ENCODE results near the gene GRIA4. TPM values are rescaled to one million over a fixed set of nuclear protein-coding genes. Genes with fewer than 3 reads are reported as not detected.
"Not testable (repeated sequence)": the region's sequence is repeated elsewhere in the genome, so short reads cannot be mapped to it uniquely, and the experiment has no call there.

GRIA4 gene
- total RNA-seq, 1 experiment from 2014 or later: not detected

DNA sequence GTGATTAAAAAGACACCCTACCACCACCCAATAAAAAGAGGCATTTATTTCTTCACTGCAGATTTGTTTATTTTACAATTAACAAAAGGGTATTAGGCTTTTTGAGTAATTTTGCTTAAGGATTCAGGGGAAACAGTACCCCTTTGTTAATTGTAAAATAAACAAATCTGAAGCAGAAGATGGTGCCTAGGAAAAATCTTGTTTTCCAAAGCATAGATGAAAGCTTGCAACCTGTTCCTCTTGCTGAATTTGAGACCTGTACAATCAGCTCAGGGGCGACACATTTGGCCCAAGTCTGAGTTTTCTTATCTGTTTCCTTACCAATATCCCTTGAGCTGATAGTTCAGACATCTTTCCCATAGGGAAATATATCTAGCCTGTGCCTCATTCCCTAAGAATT lies 171.9 kb downstream of the GRIA4 start:
- DNase-seq (ENCODE audit: extremely low read depth, low read depth): no peak

DNA sequence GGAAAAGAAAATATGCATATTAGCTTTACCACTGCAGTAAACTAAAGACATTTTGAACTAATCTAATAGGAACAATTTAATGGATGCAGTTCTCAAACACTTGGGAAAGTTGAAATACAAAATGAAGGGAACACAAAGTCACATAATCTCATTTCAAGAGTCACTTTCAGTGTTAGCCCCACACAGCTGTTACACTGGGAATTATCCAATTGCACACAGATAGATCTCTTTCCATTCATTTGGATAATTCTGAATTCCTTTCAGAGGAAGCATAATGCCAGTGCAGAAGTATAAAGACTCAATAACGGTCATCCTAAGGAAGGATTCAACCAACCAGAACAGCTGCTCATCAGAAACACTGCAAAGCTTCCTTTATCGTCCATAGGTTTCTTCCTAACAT lies 173.3 kb downstream of the GRIA4 start:
- no peak for DNase-seq (ENCODE audit: extremely low read depth, low read depth)

DNA sequence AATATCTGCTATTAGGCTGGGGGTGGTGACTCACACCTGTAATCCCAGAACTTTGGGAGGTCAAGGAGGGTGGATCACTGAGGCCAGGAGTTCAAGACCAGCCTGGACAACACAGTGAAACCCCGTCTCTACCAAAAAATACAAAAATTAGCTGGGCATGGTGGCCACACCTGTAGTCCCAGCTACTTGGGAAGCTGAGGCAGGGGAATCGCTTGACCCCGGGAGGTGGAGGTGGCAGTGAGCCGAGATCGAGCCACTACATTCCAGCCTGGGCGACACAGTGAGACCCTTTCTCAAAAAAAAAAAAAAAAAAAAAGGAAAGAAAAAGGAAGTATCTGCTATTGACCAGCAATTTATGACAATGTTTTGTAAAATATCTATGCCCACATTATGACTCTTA lies 176.0 kb downstream of the GRIA4 start:
- not testable (repeated sequence) for DNase-seq (ENCODE audit: extremely low read depth, low read depth)

DNA sequence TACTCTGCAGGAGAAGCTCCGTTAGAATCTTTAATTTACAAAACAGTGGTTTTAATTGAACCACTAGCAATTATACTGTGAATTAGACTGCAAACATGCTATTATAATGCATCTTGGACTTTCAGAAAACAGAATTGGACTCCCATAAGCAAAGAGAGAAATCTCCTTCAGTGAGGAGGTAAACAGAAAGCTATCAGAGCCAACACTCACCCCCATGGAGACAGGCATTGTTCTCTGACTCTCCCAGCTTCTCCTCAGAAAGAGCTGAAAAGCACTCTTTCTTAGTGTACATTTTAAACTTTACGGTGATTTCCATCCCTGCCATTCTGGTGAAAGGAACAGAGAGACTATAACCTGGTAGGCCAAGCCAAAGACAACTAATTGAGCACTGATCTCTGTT lies 176.9 kb downstream of the GRIA4 start:
- DNase-seq (ENCODE audit: extremely low read depth, low read depth): no peak

DNA sequence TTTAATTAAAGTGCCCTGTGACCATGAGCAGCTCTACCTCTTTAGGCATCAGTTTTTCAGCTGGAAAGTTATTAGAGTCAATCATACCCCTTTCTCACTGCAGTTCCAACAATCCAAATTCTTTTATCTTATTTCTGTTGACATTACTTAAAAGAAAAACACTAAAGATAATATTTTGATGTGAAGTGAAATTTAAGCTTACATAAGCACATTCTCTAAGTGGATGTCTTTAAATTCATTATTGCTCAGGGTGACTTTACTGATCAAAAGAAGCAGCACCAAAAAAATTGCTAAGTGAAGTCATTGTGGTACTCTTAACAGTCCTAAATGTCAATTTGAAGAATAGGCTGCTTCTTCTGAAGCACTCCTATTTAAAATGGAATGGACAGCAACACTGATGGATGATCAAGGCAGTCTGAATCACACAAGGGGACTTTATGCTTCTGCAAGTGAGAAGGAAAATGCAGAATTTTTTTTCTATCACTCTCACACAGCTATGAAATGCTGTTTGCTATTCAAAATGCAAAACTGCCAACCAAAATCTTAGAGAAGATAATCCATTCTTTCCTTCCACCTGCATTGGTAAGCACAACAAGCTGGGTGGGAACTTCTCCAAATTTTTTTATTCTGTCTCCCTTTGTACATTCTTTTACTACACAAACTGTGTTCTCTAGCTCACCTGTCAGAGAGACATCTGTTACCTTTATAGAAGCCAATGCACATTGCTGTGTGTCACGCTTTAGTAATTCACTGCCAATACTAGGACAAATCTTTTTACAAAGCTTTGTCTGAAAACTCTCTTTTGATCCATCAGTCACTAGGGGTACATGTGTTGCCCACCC lies 179.9 kb downstream of the GRIA4 start:
- no peak for DNase-seq (ENCODE audit: extremely low read depth, low read depth)

DNA sequence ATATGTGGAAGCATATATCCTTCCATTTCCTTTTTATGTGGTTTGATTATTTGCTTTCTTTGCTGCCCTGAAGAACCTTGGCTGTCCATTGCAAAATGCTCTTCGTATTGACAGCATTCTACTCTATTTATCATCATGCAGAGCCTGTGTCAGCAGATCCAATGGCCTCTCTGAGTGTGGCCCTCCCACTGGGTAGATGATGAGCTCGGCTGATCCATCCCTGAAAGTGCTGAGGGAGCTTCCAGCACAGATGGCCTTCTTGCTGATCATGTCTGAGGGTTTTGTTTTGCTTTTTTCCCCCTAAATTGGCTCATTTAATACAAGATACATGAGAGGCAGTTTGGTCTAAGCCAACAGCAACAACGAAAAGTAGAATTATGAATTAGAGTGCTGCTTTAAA lies 181.0 kb downstream of the GRIA4 start:
- no peak for DNase-seq (ENCODE audit: extremely low read depth, low read depth)

DNA sequence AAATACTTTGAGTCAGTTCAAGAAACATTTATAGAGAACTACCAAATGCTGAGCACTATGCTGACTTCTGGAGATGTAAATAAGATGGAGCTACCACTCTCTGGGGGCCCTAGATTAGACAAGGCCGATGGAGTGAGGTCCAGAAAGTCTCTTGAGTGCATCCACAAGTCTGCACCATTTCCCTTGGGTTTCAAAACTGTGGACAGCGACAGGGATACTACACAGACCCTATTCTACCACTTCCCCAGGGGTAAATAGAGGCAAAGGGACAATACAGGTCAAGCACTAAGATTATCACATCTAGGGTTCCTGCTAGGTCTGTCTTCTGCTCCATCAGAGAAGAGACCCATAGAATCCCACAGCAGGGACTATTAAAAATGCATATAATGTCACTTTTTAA lies 183.2 kb downstream of the GRIA4 start:
- DNase-seq (ENCODE audit: extremely low read depth, low read depth): no peak

DNA sequence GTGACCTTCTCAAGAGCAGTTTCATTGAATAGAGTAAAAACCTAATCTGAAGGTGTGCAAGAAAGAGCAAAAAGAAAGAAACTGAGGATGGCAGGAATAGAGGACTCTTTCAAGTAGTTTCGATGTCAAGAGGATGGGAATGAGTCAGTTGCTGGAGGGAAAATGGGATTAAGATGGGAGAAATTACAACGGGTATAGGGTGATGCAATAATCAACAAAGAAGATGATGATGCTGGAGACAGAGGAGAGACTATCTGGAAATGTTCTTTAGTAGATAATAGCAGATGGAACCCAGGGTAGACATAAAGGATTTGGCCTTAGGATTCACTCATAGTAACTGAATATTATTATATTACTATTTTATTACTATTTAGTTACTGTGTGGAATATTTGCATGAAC lies 189.4 kb downstream of the GRIA4 start:
- DNase-seq (ENCODE audit: extremely low read depth, low read depth): no peak

DNA sequence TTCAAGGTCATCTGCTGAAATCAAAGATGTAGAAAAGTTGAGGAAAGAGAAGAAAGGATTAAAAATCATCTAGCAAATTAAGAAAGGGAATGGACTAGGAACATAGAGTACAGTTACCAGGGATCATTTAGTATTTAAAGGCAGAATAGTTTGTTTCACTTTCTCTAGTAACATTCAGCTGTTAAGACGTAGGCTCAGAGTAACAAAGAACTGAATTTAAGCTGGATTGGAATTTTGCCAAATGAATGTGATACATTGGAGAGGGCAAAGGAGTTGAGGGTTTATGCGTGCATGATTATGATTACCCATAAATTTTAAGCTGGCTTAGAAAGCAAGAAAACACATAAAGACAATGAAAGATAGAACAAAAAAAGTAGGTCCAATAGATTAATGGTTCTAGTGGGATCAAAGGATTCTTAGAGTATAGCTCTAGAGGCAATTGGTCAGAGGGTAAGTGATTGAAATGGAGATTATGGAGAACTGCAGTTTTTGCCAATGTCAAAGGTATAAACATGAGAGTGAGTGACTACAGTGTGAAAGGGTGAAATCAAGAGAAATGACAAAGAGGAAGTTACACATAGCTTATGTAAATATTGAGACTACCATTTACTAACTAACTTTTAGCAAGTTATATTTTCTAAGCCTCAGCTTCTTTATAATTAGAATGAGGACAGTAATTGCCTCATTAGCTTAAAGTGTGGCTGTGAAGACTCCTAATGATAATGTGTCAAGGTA lies 190.0 kb downstream of the GRIA4 start:
- no peak for DNase-seq (ENCODE audit: extremely low read depth, low read depth)

DNA sequence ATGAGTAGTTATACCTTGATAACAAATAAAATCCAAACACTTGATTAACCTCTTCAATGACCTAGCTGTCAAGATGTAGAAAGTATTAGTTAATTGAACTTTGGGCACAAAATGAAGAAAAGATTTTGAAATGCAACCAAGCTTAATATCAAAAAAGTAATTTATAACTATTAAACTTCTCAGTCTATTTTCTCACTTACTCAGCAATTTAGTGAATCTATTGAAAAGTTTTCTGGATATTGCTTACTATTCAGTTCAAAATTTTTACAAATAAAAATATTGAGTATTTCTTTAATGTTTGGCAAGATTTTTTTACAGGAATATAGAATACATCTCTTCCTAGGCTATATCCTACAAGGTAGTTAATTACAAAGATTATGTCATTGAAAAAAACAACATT lies 192.5 kb downstream of the GRIA4 start:
- no peak for DNase-seq (ENCODE audit: extremely low read depth, low read depth)

DNA sequence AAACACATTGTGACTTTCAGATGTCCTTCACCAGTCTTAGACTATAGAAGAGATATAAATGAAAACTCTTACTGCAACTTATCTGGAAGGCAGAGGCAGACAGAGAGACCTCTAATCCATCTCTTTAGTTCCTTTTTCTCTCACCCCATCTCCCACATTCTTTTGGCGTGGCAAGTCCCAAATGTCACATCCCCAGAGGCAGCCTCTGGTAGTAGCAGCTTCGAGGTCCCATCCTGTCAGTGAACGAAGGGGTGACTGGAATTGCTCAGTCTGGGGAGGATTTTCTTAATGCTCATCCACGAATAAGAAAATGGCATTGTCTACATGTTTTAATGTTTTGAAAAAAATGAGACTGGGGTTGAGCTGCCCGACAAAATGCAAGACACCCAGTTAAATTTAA lies 201.4 kb downstream of the GRIA4 start:
- DNase-seq (ENCODE audit: extremely low read depth, low read depth): no peak

DNA sequence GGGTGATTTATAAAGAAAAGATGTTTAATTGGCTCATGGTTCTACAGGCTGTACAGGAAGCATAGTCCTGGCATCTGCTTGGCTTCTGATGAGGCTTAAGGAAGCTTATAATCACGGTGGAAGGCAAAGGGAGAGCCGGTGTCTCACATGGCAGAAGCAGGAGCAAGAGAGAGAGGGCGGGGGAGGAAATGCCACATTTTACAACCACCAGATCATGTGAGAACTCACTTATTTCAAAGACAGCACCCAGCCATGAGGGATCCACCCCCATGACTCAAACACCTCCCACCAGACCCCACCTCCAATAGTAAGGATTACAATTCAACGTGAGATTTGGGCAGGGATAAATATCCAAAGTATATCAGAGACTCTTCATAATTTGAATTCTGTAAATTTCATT lies 211.5 kb downstream of the GRIA4 start:
- no peak for DNase-seq (ENCODE audit: extremely low read depth, low read depth)

DNA sequence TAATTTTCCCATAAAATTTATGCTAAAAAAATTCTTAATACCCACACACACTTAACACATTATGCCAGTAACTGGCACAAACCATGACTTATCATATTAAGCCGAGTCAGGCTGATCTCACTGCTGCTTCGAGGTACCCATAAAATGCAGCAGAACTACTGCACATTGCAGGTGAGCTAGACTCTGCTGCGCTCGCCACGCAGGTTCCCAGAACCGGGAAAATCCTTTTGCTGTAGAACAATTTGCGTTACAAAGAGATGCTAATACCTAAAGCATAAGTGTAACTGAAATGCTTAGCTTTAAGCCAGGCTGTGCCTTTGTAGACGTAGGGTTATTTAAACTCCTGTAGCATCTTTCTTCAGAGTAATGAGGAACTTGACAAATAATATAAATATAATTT lies 211.9 kb downstream of the GRIA4 start:
- DNase-seq (ENCODE audit: extremely low read depth, low read depth): no peak

DNA sequence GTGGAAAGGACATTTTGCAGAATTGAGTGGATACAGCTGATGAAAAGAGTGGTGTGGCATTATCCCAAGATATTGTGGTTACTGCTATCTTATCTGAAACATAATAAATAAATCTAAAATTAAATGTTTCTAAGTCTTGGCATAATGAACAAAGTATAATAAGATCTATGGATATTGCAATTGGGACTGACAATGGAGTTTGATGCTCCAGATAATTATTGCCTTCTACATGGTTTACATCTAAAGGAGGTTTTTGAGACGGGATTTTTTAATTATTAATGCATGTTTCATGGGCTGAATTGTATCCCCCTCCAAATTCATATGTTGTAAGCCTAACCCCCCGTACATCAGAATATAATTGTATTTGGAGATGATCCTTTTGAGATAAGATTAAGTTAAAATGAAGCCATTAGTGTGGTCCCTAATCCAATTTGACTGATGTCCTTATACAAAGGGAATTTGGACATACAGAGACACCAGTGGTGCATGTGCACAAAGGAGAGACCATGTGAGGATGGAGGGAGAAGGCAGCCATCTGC lies 213.7 kb downstream of the GRIA4 start:
- DNase-seq (ENCODE audit: extremely low read depth, low read depth): no peak

DNA sequence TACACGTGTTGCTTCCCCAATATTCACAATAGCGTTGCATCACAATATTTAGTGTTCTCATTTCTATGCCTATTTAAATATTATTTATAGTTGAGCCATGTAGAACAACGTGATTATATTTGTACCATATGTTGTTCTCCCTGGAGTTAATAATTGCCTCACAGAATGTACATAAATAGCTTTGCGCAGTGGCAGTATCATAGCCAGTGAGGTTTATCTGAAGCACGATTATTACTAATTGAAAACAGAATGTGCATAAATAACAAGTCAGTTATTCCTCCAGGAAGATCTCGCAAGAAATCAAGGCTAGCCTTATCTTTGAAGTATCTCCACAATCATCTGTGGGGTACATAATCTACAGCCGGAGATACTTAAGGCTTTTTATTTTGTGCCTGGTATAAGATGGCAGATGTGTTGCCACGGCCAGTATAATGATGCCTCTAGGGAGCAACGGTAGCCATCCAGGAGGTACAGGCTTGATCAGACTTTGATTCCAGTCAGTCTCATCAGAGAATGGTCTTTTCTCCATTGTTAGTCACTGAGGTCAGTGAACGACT lies 214.7 kb downstream of the GRIA4 start:
- DNase-seq (ENCODE audit: extremely low read depth, low read depth): no peak

DNA sequence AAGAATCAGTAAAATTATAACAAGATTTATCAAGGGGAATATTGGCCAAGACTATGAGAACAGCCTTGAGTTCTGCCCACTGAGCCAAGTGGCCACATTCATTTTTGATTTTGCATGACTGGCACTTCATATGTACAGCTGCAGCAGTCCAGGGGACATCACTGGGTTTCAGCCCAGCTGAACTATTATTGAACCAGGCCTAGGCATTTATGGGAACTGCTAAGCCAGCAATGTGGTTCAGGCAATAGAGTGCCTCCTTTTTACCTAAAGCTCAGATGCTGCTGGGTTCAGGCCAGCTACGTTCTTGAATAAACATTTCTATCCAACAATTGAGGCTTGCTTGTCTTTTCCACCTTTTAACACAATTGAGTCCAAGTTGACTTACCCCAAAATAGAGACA lies 215.3 kb downstream of the GRIA4 start:
- DNase-seq (ENCODE audit: extremely low read depth, low read depth): no peak

DNA sequence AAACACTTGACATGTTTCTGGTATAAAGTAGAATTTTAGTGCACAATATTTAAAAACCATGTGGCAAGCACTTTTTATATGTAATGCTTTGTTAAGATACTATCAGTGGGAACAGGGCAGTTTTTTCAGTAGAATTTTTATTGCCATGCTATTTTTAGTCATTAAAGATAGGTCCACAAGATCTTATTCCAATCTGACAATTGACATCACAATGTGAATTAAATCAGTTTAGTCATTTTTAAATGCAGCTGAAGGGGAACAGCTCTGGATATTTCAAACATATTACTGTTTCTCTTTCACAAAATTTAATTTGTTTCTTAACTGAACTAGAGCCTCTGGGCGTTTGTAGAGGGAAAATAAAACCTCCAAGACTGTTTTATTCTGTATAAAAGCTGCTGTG lies 218.0 kb downstream of the GRIA4 start:
- DNase-seq (ENCODE audit: extremely low read depth, low read depth): no peak

DNA sequence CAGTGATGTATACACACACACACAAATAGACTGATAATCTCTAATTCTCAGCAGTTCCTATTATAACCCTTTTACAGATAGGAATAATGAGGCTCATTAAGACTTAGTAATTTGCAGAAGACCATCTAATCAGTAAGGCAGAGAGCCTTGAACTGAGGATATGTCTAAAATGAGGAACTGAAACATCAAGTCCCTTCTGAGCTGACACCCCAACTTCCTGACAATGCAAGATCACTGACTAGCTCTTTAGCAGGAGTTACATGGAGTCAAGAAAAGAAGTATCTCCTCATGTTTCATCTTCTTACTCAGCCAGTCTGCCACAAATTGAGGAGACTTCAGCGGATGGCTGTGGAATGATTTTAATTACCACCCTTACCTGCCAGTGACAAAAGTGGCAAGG lies 219.2 kb downstream of the GRIA4 start:
- DNase-seq (ENCODE audit: extremely low read depth, low read depth): no peak

DNA sequence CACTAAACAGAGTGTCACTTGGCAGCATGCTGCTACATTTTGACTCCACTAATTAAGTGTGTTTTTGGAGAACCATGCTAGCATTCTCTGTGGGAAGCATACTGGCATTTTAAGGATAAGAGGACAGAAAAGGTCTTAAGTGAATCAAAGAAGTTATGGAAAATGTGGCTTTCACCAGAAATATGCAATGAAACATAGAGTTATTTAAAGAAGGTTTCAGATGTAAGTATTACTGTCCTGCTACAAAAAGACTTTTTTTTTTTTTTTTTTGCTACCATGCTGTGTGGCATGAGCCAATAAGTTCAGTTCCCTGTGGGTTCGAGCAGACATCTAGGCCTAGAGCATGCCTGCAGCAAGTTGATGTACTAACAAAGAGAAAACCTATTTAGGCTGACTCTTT lies 224.6 kb downstream of the GRIA4 start:
- DNase-seq (ENCODE audit: extremely low read depth, low read depth): no peak

DNA sequence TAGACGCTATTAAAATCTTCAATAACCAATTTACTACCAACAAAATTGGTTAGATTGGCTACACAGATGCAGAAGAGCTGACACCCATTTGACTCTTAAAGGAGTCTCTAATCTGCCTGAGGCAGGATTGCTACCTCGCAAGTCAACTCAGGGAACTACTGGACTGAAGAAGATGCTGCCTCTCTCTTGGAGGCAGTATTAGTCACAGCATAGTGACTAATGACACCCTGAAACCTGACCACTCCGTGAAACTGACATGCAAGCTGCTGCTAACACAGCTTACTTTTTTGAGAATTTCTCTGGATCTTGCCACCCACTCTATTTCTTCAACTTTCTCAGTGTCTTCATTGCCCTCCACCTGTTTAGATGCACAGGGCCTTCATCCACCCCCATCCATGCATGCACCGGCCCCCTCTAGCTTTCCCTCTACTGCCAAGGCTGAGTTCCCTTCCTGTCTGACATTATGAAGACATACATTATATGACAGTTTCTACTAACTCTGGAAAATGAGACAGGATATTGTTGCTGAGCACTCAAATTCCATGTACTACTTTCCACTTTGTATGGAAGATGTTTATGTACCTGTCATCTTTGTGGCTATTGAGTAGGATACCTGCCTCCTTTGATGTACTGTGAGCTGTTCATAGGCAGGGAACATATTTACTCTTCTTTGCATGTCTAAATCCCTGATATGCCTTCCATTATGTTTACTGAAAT lies 229.0 kb downstream of the GRIA4 start:
- DNase-seq (ENCODE audit: extremely low read depth, low read depth): no peak

DNA sequence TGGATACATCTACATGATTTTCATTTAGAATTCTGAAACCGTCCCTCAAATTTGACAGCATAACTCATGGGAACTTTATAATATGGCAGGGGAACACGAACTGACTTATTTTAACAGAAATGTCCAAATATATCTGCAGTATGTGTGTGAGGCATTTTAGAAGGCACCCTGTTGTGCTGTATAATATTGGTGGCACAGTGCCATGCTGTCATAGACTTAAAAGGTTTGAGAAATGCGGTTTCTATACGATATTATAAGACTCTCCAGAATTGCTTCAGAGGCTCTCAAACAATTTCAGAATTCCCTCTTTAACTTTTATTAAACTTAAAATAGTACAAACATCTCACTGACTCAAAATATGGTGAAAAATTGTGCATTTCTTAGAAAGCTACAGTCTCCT lies 230.5 kb downstream of the GRIA4 start:
- DNase-seq (ENCODE audit: extremely low read depth, low read depth): no peak
